DLD1 (cell line): Measurements from ENCODE around the gene DAGLA.

Source experiments
- in situ Hi-C: cut with HindIII; loops from 2 replicates; pipeline ENCODE4 v1.10.0; 2017; ENCODE audit warnings: low sequenced_read_pairs

Gene DAGLA

GRCh38 chr11:61792310-61793082, 112.3 kb downstream of the DAGLA start, which contains the start of the genes FEN1 and TMEM258:
TSS of gene FEN1 (plus strand) at chr11:61792911. CDS start at chr11:61795362, 2,451 bp downstream.
TSS of gene TMEM258 (minus strand) at chr11:61792599. CDS start at chr11:61792558, 41 bp downstream.
- in situ Hi-C loops, result no loop called here

- in situ Hi-C loops, result no loop called here
Observed at GRCh38 chr11:61793083-61793828, 113.1 kb downstream of the DAGLA start.

DNA sequence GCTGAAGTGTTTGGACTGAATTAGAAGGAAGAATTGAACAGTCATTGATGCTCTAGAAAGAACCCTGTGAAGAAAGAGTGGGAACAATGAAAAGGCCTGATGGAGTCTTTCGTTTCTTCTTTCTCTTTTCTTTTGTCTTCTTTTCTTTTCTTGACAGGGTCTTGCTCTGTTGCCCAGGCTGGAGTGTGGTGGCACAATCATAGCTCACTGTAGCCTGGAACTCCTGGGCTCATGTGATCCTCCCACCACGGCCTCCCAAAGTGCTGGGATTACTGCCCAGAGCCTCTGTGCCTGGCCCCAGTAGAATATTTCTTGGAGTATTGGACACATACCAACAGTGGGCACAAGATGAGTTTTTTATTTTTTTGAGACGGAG, 113.6 kb downstream of the DAGLA start:
- in situ Hi-C loops, result no loop called here

DNA sequence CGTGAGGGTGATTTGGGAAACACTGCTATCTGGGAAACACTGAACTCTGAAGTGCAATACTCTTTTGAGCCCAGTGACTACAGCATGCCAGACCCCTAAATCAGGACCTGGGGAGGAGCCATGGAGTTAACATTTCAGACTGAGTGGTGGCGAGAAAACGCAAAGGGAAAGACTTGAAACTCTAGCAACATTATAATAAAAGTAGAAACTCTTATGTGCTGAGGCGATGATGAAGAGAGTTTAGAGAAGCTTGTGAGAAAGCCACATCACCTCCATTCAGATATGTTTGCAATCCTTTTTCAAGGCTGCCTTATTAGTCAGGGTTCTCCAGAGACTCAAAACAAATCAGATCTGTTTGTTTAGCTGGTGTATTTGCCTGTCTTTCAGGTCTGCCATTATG, 114.4 kb downstream of the DAGLA start:
- in situ Hi-C loops, result no loop called here

GRCh38 chr11:61795459-61795858, 115.3 kb downstream of the DAGLA start:
- in situ Hi-C loops, result no loop called here

- in situ Hi-C loops, result no loop called here
Observed at GRCh38 chr11:61795876-61796526, 115.8 kb downstream of the DAGLA start.
